GM19025 (cell line): ENCODE data around the gene PLBD1.

Source experiments
- ATAC-seq: cut with Tn5 transposase; IDR thresholded peaks from one replicate; pipeline ENCODE4 v1.9.1; 2021; ENCODE audit warnings: mild to moderate bottlenecking, low read depth, moderate library complexity; ENCODE audit not compliant: unreplicated experiment

PLBD1 gene

DNA sequence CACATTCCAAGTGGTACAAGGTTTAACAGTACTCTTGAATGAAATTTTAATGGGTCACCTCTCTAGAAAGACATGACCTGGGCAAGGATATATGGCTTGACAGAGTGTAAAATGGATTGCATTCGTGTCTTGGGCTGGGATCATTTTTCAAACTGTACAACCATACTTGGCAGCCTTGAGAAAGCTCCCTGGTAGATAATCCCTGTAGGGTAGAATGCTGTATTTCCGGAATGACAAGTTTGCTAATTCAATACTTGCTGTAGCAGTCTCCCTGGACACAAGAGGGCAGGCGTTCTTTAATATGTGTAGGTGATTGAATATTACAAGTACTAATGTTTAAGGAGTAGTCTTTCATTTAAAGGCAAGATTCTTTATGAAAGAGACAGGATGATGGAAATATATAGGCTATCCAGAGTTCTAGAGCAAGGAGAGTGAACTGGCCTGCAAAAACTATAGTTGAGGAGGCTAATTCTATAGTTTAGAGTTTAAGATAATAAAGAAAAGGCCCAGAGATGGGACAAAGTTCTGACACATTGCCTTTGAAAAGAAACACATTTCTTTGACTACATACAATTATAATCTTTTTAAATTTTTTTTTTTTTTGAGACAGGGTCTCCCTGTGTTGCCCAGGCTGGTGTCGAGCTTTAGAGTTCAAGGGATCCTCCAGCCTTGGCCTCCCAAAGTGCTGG is 53.4 kb downstream of the PLBD1 start:
- ATAC-seq = no peak

DNA sequence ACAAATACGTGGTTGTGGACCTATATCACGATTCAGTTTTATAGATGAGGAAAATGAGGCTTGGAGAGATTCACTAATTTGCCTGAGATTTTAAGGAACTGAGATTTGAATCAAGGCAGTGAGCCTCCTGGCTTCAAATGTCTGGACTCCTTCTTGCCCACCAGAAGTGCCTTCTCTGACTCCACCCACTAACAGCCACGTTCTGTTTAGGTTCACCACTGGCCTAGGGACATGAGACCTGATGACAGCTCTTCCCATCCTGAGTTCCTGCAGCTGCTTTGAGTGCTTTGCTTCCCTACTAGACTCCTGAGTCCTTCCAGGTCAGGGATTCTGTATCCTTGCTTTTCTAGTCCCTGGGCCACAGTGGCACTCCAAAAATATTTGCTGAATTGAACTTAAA is 57.1 kb downstream of the PLBD1 start:
- ATAC-seq = no peak

DNA sequence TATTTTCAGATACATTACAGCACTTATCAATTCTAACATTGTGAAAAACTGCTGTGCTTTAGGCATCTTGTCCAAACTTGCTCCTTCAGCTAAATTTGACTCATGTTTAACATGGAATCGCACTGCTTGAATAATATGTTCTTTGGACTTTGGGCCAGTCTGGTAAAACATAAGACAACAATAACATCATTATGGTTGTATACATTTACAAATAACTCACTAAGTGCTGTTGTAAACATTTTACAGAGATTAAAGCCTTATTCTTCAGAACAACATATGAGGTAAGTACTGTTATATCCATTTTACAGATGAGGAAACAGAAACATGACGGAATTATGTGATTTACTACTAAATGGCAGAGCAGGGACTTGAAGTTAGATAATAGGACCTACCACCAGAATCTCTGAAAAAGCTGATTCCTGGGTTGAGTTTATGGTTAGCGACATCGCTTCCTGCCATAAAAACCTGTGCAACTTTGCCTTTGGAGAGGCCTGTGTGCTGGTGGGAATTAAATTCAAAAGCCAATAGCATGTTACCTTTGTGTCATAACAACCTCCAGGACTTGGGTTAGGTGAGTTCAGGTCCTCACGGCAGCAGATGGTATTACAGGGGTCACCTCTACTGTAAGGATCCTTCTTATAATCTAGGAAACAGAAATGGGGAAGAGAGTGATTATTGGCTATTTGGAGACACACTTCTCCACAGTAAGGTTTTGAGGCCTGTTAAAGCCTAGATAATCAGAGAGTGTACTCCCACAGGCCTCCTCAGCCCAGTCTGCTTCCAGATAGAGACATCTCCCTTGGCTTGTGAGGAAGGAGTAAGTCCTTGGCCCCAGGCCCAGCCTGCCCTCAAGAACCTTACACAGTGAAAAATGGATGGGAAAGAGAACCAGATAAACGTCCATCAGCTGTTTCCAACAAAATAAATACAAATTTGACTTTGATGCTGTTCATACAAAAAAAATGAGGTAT is 61.8 kb downstream of the PLBD1 start:
- ATAC-seq = no peak

DNA sequence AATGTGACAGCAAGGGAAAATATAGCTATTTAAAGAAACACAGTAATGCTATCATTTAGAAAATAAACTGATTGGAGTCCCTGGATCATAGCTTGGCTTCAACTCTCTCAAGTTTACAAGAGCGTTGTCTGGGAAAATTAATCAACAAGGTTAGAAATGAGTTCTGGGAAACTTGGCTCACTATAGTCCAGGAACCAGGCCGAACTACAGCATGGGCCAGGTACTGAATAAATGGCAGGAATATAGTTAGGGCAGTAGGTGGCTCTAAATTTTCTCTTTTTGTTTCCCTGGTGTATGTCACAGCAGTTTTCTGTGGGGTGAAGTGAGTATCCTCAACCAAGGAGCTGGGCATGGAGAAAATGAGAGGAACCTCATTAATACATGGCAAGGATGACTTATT is 72.4 kb downstream of the PLBD1 start:
- ATAC-seq = no peak

DNA sequence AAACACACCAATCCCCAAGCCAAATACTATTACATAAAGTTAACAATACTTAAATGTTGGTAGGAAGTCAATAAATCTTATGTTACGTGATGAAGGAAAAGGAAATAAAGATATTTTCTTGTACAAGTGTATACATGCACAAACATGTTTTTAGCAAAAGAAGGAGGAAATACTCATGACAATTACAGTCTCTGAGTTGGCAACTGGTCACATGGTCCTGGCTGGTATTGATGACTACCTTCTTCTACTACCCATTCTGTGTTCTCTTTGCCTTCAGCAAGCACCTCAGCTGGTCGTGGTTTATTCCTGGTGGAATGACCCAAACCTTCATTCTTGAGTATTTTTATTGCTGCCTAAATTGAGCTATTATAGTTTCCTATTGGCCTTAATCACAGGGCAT is 84.8 kb downstream of the PLBD1 start:
- no peak for ATAC-seq

DNA sequence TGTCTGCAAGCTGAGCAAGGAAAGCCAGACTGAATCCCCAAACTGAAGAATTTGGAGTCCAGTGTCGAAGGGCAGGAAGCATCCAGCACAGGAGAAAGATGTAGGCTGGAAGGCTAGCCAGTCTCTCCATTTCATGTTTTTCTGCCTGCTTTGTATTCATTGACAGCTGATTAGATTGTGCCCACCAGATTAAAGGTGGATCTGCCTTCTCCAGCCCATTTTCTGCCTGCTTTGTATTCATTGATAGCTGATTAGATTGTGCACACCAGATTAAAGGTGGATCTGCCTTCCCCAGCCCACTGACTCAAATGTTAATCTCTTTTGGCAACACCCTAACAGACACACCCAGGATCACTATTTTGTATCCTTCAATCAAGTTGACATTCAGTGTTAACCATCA is 85.3 kb downstream of the PLBD1 start:
- ATAC-seq = no peak

DNA sequence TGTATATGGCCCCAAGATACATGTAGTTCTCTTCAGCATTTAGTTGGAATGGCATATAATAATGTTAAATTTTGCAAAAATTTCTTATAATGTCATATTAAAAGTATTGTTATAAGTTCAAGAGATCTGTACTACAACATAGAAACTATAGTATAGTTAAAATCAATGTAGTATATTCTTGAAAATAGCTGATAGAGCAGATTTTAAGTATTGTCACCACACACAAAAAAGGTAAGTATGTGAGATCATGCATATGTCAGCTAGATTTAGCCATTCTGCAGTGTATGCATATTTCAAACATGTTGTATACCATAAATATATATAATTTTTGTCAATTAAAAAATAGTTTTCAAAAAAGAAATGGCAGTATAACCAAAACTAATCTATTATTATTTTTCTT is 86.5 kb downstream of the PLBD1 start:
- ATAC-seq = no peak

DNA sequence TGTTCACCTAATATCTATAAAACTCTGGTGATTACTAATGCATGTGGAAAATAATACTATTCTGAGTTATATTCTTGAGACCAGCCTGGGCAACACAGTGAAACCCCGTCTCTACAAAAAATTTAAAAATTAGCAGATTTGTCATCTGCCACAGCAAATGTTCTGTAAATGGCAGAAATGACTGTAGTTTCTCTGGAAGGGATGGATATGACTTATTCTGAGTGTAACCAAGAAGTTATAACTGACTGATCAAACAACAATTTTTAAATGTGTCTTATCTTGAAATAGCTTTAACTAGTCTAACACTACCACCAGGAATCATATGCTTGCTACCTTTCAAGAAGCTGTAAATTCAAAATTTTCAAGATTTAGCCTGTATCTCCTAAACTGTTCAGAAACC is 88.7 kb downstream of the PLBD1 start:
- no peak for ATAC-seq

DNA sequence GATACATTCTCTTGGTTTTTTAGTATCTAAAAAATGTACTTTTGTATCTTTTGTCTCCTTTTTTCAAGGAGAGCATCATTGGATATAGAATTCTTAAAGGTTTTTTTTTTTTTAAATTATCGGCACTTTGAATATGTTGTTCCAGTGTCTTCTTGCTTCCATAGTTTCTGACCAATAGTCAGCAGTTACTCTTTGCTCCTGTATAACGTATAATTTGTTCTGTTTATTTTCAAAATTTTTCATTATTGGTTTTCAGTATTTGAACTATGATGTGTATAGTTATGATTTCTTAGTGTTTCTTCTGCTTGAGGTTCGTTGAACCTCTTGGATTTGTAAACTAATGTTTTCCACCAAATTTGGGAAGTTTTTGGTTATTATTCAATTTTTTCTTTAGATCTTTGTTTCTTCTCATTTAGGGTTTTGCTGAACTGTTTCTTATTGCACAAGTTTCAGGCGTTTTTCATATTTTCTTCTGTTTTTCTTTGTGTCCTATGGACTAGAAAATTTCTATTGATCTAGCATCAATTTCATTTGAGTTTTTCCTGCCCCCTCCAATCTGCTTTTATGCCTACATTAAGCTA is 93.9 kb downstream of the PLBD1 start:
- no peak for ATAC-seq

DNA sequence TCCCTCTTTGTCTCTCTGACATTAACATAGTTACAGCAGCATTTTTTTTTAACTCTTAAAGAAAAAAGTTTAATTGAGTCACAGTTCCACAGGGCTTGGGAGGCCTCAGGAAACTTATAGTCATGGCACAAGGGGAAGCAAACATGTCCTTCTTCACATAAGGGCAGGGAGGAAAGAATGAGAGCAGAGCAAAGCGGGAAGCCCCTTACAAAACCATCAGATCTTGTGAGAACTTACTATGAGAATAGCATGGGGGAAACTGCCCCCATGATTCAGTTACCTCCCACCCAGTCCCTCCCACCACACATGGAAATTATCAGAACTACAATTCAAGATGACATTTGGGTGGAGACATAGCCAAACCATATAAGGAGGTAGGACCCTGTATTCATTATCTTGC is 96.2 kb downstream of the PLBD1 start:
- no peak for ATAC-seq

DNA sequence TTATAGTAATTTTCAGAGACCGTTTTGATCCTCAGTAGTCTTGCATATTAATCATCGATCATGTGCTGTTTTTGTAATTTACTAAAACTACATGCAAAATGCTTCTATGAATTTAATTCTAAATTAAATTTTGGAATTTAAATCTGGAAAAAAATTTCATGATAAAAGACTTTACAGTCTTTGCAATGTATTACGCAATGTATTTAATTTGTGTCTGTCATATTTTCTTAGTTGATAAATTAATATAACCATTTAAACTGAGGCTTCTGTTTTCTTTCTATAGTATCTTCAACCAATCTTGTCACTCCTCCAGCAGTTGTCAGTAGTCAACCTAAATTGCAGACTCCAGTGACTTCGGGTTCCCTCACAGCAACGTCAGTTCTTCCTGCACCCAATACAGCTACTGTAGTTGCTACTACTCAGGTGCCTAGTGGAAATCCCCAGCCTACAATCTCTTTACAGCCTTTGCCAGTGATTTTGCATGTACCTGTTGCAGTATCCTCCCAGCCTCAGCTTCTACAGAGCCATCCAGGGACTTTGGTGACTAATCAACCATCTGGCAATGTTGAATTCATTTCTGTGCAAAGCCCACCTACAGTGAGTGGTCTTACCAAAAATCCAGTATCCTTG is 107.4 kb downstream of the PLBD1 start:
- no peak for ATAC-seq

DNA sequence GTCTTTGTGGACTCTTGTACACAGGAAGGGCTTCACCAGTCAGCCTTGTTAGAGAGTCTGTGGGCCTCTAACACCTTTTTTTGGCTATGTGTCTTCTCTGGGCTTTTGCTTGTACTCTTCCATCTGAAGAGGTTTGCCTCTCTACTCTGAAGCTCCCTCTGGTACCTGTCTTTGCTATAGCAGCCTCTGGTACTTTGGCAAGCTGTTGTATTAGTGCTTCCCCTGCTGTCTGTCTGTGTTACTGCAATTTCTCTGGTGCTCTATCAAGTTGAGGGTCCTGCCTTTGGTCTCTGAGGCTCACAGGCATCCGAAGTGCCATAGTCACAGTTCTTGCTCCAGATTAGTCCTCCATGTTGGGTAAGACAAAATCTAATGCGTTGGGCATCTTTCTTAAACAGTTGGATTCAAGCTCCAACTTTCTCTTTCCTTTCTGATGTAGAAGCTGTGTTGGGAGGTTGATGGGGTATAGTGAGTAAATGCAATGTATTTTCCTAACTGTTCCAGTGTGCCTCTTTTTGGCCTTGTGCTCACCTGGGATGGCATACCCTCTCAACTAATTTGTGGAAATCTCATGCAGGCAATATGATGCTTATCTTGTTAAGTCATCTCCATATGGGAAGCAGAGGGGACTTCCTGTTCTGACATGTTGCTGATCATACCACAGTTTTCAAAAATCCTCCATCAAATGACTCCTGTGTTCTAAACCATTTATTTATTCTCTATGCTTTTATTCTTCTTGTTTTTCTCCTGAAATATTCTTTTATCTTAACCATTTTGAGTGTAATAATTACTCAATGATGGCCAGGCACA is 113.4 kb downstream of the PLBD1 start:
- peak; percentile 63 for ATAC-seq
